ENCODE data around the gene LRRC45.

LRRC45 gene

DNA sequence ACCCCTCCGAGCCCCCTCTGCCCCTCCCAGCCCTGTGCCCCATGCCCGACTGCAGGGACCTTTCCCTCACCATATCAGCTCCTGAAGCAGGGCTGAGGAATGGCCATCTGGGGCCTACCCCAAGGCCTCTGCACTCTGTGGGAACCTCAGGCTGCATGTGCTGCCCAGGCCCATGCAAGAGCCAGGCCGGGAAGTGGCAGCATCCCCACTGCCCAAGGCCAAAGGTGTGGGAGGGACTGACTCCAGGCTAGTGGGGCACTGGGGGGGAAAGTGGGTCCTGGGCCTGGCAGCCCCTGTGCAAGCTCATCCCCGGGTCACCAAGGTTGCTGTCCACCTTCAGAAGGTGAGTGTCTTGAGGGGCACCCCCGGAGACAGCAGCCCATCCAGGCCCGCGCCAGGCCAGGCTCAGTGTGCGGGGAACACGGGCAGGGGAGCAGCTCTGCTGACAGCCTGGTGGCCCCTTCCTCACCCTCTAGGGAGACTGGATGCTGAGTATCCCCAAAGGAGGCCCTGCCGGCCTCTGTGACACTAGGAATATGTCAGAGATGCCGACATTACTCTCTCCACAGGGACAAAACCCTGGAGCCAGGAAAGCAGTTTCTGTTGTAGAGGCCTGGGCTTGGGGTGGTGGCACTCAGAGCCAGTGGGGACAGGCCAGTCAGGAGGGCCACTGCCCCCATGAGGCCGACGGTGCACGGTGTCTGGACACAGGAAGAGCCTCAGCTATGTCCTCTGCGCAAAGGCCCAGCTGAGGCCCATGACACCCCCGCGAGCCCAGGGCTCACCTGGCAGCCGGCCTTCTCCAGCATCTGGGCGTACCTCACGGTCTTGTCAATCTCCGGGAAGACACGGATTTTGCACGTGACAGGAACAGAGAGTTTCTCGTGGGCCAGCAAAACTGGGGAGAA, 39.2 kb downstream of the LRRC45 start:
- DNase-seq (ENCODE audit: low read depth, low spot score) = no peak

DNA sequence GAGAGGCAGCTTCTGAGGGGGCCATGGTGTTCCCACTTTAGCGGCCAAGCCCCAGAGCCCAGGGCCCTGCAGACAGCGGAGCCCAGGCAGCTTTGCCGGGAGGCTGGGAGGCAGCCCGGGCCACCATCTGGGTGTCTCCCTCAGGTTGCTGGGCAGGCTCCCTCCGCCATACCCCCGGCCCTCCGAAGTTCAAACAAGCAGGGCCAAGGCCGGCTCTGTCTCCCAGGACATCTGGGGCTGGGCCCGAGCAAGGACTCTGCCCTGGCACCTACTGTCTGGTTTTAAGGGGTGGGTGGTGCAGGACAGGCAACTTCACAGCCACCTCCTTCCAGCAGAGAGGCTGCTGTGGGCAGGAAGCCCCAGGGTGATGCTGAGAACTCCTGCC, 39.9 kb downstream of the LRRC45 start:
- no peak for DNase-seq (ENCODE audit: low read depth, low spot score)

DNA sequence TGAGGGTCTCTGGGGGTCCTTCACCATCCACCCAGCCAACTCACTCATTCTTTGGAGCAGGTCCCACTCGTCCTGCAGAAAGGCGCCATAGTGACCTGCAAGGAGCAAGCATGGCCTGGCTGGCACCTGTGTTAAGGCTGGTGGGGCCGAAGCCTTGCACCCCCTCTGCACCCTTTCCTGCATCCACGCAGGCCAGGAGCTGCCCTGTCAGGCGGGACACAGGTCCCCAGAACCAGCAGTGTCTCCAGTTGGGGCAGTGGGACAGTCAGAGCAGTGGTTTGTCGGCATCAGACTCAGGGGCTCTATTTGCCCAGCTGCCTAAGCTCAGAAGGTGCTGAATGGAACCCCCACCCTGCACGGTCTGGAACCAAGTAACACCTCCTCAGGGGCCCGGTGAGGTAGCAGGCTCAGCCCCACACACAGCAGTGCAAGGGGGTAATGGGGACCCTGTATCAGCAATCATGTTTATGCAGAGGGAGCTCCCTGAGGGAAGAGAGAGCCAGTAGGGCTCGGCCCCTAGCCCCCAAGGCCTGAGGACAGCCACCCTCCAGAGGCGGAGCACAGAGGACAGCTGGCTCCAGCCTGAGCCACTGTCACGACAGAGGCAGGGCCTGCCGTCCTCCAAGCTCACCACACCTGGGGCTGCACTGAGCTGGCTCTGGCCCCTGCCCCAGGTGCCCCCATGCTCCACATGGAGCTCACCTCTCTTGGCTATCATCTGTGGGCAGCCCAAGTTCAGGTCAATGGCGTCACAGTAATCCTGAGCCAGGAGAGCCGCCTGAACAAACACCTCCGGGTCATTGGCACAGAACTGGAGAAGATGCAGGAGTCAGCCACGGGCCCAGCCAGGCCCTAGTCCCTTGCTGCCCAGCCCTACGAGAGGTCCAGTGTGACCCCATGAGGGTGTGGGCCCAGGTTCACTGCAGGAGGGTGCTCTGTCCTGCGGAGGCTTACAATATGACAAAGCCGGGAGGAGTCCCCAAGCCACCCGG, 40.6 kb downstream of the LRRC45 start:
- no peak for DNase-seq (ENCODE audit: low read depth, low spot score)

DNA sequence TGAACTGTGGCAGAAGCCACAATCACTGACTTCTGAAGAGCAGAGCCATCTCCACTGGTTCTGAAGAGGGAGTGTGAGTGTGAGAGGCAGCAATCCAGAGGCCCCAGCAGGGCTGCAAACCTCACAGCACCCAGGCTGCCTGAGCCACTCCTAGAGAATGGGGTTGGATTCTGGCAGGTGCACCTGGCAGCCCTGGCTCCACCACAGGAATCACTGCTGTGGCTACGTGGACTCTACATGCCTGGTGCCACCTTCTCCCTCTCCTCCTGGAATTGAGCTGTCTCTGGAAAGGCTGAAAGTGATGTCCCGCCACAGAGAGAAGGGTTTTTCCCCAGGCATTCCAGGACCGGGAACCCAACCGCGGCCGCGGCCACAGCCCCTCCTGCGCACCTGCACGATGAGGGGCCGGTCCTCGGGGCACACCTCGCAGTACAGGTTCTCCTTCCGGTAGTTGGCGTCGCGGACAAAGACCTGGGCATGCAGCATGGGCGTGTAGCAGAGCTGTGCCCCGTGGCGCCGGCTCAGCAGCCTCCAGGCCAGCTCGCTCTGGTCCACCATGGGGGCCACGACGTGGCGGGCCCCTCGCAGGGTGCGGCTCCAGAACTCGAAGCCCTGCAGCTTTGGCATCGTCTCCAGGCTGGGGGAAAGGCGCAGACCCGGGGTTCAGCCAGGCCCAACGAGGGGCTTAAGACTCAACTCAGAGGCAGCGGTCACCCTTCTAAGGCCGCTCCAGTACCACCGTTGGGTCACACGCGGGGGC, 41.5 kb downstream of the LRRC45 start:
- DNase-seq (ENCODE audit: low read depth, low spot score) = no peak

DNA sequence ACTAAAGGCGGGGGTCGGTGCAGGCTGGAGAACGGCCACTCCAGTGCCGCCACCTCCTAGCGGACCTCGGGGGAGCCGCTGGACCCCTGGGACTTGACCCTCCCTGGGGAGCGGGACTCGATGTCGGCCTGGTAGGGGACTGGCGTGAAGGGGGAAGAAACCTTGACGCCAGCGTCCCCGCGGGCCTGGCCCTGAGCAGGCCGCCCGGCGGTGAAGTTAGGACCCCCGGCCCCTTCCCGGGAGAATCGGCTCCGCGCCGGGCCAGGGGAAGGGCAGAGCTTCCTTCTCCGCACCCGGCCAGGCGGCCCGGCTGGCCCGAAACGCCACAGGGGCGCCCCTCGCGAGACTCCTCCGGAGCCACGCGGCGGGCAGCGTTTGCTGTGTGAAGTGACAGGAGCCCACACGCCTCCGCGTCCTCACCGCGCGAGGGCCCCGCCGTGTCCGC, 42.1 kb downstream of the LRRC45 start:
- DNase-seq (ENCODE audit: low read depth, low spot score) = no peak

DNA sequence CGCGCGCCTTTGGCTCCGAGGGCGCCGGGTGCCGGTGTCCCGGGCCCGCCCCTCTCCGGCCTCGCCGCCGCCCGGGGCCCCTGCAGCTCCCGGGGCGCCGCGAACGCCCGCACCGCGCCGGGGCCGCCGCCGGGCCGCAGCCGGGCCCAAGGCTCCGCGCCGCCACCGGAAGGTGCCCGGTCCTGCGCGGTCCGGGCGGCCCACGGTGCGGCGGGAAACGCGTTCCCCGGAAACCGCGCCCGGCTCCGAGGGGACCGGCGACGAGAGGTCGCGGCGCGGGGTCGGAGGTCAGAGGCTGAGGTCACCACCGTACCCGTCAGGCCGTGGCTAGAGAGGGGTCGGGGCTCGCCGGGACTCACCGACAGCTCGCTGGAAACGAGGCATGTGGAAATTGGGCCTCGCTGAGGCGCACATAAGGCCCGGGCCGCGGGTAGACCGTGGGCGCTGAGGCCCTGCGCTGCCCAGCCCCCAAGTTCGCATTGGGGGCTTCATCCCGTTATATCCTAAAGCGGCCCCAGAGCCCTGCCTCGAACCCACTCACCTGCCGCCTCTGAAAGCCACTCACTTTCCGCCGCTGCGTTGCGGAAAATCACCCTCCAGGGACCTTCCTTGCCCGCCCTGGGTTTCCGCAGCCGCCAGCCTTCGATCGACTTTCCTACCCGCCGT, 42.7 kb downstream of the LRRC45 start, which contains the start of gene DUS1L:
Gene DUS1L, minus strand, starts transcription at position 167 of the 666 bp plus-strand sequence. CDS start 745 bp downstream, outside the sequence.
- DNase-seq (ENCODE audit: low read depth, low spot score) = peak; percentile 65

DNA sequence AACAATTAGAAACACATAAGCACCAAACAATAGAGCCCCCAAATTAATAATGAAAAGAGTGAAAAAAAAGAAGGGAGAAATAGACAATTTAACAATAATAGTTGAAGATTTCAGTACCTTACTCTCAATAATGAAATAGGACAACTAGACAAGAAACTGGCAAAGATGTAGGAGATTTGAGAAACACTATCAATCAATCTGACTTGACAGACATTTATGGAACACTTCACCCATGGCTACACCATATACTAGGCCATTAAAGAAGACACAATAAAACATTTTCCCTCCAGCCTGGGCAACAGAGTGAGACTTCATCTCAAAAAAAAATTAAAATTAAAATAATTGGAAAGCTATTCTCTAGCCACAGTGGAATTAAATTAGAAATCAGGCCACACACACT, 47.5 kb downstream of the LRRC45 start:
- DNase-seq (ENCODE audit: low read depth, low spot score) = no peak

DNA sequence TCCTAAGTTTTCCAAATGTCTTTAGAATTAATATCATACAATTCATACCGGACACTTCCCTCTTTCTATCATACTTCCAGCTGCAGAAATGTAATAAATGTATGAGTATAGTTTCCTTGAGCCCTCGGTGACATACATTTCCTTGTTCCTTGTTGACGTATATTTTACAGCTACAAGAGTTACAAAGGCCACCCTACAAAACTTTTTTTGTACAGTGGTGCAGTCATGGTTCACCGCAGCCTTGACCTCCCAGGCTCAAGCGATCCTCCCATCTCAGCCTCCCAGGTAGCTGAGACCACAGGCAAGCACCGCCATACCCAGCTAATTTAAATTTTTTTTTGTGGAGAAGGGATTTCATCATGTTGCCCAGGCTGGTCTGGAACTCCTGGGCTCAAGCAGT, 49.7 kb downstream of the LRRC45 start:
- DNase-seq (ENCODE audit: low read depth, low spot score) = no peak

DNA sequence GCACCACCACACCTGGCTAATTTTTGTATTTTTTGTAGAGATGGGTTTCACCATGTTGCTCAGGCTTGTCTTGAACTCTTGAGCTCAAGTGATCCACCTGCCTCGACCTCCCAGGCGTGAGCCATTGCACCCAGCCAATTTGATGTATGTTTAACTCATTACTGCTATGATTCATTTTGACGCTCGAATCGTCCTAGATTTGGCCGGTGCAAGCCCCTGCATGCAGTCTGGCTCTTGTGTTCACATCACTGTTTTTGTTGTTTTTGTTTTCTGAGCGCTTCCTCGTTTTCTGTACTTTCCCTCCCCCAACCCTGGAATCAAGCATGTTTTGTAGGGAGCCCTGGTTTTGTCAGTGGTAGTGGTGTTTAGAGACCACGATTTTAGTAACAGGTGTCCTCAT, 50.3 kb downstream of the LRRC45 start:
- DNase-seq (ENCODE audit: low read depth, low spot score) = no peak

DNA sequence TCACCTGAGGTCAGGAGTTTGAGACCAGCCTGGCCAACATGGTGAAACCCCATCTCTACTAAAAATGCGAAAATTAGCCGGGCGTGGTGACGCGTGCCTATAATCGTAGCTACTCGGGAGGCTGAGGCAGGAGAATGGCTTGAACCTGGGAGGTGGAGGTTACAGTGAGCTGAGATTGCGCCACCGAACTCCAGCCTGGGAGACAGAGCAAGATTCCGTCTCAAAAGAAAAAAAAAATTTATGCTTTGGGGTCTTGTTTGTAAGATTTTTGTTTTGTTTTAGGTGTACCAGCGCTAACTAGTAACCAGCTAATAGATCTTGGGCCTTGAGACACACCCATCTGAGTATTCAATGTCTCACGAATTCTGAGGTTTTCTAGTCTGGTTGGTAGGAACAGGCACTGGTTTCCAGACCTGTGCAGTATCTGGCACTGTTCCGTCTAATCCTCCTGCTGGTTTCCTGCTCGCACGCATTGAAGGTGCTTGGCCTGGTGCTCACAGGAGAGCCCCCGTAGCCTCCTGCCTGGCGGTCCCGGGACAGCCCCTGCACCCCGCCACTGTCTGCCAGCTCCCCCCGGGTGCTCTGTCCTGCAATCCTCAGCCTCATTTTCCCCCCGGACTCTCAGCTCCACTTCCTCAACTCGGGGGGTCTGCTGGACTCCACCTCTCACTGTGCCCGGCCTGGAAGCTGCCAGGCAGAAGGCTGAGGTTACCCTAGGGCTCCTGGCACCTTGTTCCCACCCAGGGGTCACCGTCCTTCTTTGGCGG, 53.1 kb downstream of the LRRC45 start:
- DNase-seq (ENCODE audit: low read depth, low spot score) = no peak

DNA sequence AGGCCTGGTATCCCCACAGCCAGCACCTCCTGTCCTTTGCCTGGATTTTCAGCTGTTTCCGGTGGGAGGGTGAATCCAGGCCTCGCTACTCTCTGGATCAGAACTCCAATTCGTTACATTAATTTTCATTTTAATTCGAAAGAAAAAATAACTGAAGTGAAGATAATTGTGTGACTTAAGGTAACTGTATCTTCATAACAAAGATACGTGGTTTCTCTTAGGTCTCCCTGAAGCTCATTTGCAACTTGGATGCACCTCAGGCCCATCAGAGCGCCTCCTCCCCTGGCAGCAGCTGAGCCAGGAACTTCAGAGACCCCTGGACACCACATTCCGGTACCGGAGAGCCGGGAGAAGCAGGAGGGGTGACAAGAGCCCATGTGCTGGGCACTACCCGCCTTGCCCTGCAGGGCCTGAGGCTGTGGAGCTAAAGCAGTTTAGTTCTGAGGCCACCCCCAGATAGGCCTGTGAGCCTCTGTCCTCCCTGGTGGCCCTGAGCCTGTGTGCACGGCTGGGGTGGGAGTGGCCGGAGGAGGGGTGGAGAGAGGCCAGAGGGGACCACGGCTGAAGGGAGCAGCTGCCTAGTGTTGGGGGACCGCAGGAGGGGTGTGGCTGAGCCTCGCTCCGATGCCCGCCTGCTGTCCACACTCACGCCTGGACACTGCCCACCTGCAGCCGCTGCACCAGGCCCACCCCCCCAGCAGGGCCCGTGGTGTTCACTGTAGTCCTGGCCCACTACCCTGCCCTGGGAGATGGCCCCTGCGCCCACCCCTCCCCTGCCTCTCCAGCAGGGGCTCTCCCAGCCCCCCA, 53.9 kb downstream of the LRRC45 start:
- DNase-seq (ENCODE audit: low read depth, low spot score) = no peak

DNA sequence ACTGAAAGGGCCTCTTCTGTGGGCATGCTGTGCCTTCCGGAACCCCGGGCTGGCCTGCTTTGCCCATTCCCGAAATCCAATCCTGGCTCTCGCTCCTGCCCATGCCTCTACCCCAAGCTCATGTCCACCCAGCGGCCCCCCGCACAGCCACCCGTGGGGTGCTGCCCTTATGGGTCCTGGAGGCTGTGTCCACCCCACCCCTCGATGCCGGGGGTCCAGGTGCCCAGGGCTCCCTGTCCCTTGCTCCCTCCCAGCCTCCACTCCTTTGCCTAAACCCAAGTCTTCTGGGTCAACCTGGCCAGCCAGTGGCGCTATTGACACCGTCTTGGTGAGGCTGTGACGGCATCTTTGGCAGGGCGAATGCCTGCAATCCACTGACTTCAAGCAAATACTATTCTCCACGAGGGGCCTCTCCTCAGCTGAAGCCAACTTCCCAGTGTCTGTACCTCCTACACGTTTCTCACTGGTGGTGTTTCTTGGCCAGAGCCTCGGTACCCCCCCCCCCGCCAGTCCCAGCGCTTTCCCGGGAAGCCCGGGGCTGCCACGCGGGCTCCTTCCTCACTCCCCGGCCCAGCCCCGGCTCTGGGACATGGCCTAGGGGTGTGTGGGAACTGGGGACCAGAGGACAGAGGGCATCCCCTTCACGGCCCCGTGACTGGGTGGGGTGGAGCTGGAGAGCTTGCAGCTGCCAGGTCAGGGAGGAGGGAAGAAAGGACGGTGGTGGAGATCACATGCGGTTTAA, 54.7 kb downstream of the LRRC45 start:
- peak; percentile 29 for DNase-seq (ENCODE audit: low read depth, low spot score)

DNA sequence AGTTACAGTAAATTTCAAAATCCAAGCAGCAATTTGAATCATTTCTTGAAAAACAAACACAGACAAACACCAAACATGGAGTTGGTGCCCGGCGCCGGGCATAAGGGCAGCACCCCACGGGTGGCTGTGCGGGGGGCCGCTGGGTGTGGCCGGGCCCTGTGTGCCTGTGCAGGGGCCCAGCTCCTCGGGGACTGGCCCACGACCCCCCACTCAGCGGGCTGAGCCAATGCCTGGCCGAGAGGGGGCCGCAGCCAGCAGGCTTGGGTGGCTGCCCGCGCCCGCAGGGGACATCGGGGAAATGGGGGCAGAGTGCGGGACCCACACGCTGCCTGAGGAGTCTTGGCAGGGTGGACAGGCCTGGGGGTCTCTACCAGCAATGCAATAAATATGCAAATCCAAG, 55.3 kb downstream of the LRRC45 start:
- DNase-seq (ENCODE audit: low read depth, low spot score) = no peak

DNA sequence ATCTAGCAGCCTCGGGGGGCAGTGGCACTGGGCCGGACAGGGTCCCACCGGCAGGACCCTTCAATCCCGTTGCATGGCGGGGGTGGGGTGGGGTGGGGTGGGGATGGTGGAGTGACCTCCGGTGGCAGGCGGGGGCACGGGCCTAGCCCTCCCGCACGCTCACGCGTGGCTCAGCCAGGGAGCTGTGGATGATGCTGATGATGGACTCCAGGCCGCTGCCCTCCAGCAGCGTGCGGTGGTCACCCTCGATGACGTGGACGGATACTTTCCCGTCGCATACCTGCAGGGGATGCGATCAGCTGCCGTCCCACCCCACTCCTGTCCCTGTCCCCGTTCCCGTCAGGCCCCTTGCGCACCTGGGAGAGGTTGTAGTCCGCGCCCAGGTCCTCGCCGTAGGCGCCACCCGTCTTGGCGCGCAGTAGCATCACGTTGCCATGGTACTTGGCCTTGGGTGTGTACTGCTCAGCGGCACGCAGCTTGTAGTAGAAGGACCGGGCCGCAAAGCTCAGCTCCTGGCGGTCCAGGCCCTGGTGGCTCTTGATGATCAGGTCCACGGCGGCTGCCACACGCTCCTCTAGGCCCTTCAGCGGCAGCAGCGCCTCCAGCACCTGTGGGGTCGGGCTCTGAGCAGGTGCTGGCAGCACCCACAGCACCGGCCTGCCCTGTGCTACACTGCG, 56.0 kb downstream of the LRRC45 start:
- no peak for DNase-seq (ENCODE audit: low read depth, low spot score)

DNA sequence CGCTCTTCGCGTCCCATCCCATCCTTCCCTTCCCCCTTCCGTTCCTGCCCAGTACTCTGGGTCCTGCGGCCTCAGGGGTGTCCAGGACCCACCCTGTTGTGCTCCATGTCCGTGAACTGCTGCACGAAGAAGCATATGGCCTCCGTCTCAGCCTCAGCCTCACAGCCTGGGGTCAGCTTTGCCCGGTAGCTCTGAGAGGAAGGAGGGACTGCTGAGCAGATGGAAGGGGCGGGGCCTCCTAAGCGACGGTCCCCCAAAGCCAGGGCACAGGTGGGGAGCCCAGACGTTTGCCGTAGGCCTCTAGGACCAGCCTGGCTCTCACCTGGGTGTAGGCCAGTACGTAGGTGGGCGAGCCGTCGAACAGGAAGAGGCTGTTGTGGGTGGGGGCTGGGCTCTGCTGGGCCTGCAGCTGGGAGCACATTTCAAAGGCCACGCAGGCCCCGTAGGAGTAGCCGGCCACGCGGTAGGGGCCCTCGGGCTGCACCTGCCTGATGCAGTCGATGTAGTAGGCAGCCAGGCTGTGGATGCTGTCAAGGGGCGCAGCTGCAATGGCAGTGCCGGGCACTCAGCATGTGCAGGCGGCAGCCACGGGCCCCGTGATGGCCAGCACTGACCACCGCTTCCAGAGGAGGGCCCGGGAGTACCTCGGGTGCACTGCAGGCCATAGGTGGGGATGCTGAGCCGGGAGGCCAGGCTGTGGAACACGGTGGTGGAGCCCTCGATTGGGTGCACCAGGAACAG, 57.1 kb downstream of the LRRC45 start:
- DNase-seq (ENCODE audit: low read depth, low spot score) = no peak

Data from ELF-1 (cell line).